Transverse colon (tissue), 4 donors: ENCODE measurements around the gene RPTN. TPM values are rescaled to one million over a fixed set of nuclear protein-coding genes. Genes with fewer than 3 reads are reported as not detected.
"Not testable (repeated sequence)": the region's sequence is repeated elsewhere in the genome, so short reads cannot be mapped to it uniquely, and the experiment has no call there.

Experiments used
- DNase-seq: peaks from one replicate; pipeline ENCODE4 v3.0.0-alpha.2; 2019
- H3K27ac ChIP-seq, 4 donors: fragments of 200-600 bp; sonication (generic); 2 replicates each; pipeline ENCODE4 v1.5.1; 2016 to 2018; ENCODE audit warnings: inconsistent platforms in 4 of 4
- H3K27me3 ChIP-seq: fragments of 200-600 bp; sonication (generic); 2 replicates; pipeline ENCODE4 v1.5.1; 2017; ENCODE audit warnings: inconsistent platforms
- H3K36me3 ChIP-seq, 4 donors: fragments of 200-600 bp; sonication (generic); 2 replicates each; pipeline ENCODE4 v1.5.1; 2017 to 2019; ENCODE audit warnings: inconsistent platforms in 4 of 4
- H3K4me1 ChIP-seq, 4 donors: fragments of 200-600 bp; sonication (generic); 2 replicates each; pipeline ENCODE4 v1.5.1; 2017 to 2020; ENCODE audit warnings: inconsistent platforms in 4 of 4
- H3K4me3 ChIP-seq, 4 donors: fragments of 200-600 bp; sonication (generic); 1 replicate in 1 of 4; 2 replicates in 3 of 4; pipeline versions ENCODE4 v1.5.1 to v1.6.1; 2017 to 2019; ENCODE audit warnings: inconsistent platforms in 4 of 4
- H3K9me3 ChIP-seq, 2 donors: fragments of 200-600 bp; sonication (generic); 2 replicates each; pipeline ENCODE4 v1.5.1; 2017 to 2019; ENCODE audit warnings: inconsistent platforms in 2 of 2
- EP300 ChIP-seq: sonication (generic); formaldehyde crosslinking; IDR thresholded peaks from one replicate; pipeline ENCODE4 v1.6.1; 2017; ENCODE audit warnings: antibody characterized with exemption, low read depth
- POLR2A ChIP-seq: fragments of 450-650 bp; IDR thresholded peaks from one replicate; pipeline ENCODE4 v1.6.1; 2016; ENCODE audit warnings: antibody characterized with exemption, mild to moderate bottlenecking, moderate library complexity
- POLR2AphosphoS5 ChIP-seq, 3 donors: sonication (generic); formaldehyde crosslinking; IDR thresholded peaks; one replicate each; pipeline ENCODE4 v1.6.1; 2016; ENCODE audit warnings: antibody characterized with exemption in 3 of 3
- WGBS, 2 donors: methylation state at CpG; one replicate each; pipeline ENCODE4 v1.1.5; 2018; ENCODE audit warnings: low coverage in 1 of 2; 5-methylcytosine and 5-hydroxymethylcytosine counted together
- in situ Hi-C, 4 donors: fragments of 200-750 bp; cut with MboI; loops; one replicate each; pipeline versions ENCODE4 v1.15.0 to v1.15.1; 2017; ENCODE audit warnings: low sequenced_read_pairs in 3 of 4, low pct_ligation_motif_present in 1 of 4, low pct_unique_long_range_greater_than_20kb in 1 of 4
- intact Hi-C: fragments of 100-400 bp; cut with DNase I; formaldehyde crosslinking; loops from one replicate; pipeline ENCODE4 v1.15.1; 2023; ENCODE audit warnings: low total_unique reads
- total RNA-seq, 4 donors: library from RNA; depleted of rRNA; stranded (reverse); fragments of >200 nt; gene quantifications; one replicate each; pipeline ENCODE4 v1.1.0, GENCODE V29; 2016
- TF ChIP-seq, protein P1 (sequence below), 5 experiments: fragments of 200-600 bp in 3 of 5; fragments of 450-650 bp in 2 of 5; sonication (generic) in 3 of 5; IDR thresholded peaks; 1 replicate in 2 of 5; 2 replicates in 3 of 5; pipeline ENCODE4 v1.5.1; 2016 to 2017; ENCODE audit warnings: antibody characterized with exemption in 5 of 5, inconsistent platforms in 3 of 5, mild to moderate bottlenecking in 2 of 5, moderate library complexity in 1 of 5

RPTN gene
- total RNA-seq, 4 donors from 2014 or later, result not detected

- WGBS, 2 donors, result 75 to 82% methylated on average over 1 of the region's 1 CpG
- Histone ChIP-seq H3K27me3 (no peaks in the 10 kb centered on the region), H3K27ac (no peak overlapping the region), H3K36me3 (no peaks in the 10 kb centered on the region), H3K9me3 (peaks cover 8 to 17% of the 10 kb centered on the region in 2 donors), H3K4me3 (no peak overlapping the region), H3K4me1 (no peaks in the 10 kb centered on the region)
- TF ChIP-seq EP300, result no peak
- no peak for TF ChIP-seq POLR2AphosphoS5 (IDR thresholded peaks at IDR 0.05)
- TF ChIP-seq POLR2A, result no peak
- TF ChIP-seq, protein P1, sequence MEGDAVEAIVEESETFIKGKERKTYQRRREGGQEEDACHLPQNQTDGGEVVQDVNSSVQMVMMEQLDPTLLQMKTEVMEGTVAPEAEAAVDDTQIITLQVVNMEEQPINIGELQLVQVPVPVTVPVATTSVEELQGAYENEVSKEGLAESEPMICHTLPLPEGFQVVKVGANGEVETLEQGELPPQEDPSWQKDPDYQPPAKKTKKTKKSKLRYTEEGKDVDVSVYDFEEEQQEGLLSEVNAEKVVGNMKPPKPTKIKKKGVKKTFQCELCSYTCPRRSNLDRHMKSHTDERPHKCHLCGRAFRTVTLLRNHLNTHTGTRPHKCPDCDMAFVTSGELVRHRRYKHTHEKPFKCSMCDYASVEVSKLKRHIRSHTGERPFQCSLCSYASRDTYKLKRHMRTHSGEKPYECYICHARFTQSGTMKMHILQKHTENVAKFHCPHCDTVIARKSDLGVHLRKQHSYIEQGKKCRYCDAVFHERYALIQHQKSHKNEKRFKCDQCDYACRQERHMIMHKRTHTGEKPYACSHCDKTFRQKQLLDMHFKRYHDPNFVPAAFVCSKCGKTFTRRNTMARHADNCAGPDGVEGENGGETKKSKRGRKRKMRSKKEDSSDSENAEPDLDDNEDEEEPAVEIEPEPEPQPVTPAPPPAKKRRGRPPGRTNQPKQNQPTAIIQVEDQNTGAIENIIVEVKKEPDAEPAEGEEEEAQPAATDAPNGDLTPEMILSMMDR (IDR thresholded peaks at IDR 0.05), result no peak
- intact Hi-C loops, result no loop called here
- no peak for DNase-seq
- in situ Hi-C loops, result no loop called here
These were observed 10.0 kb downstream of the RPTN start for GRCh38 chr1:152148981-152149380.

- intact Hi-C loops, result no loop called here
- in situ Hi-C loops, result no loop called here
- no peak for DNase-seq
- no peaks in the 10 kb centered on the region for H3K36me3 ChIP-seq
- 63 to 84% methylated on average over 2 to 3 of the region's 3 CpGs for WGBS, 2 donors
- TF ChIP-seq POLR2AphosphoS5 (IDR thresholded peaks at IDR 0.05) (no peak), EP300 (no peak), POLR2A (no peak)
- no peak overlapping the region for H3K4me3 ChIP-seq
- H3K9me3 ChIP-seq, result peaks cover 8 to 17% of the 10 kb centered on the region in 2 donors
- H3K27me3 ChIP-seq, result no peaks in the 10 kb centered on the region
- no peak overlapping the region for H3K27ac ChIP-seq
- no peaks in the 10 kb centered on the region for H3K4me1 ChIP-seq
These were observed 11.0 kb downstream of the RPTN start for GRCh38 chr1:152148051-152148450.

GRCh38 chr1:152145769-152146168, 13.3 kb downstream of the RPTN start:
- in situ Hi-C loops, result no loop called here
- Histone ChIP-seq H3K4me1 (no peaks in the 10 kb centered on the region), H3K36me3 (no peaks in the 10 kb centered on the region), H3K4me3 (no peak overlapping the region), H3K27me3 (peaks cover 3% of the 10 kb centered on the region), H3K27ac (no peak overlapping the region), H3K9me3 (peaks cover 8 to 17% of the 10 kb centered on the region in 2 donors)
- 68 to 80% methylated on average over 4 of the region's 4 CpGs for WGBS, 2 donors
- intact Hi-C loops, result no loop called here
- TF ChIP-seq, protein P1 (IDR thresholded peaks at IDR 0.05), result no peak
- no peak for TF ChIP-seq POLR2AphosphoS5 (IDR thresholded peaks at IDR 0.05)
- no peak for TF ChIP-seq EP300
- TF ChIP-seq POLR2A, result no peak
- no peak for DNase-seq

GRCh38 chr1:152144674-152145183, 14.3 kb downstream of the RPTN start:
- intact Hi-C loops, H3K36me3 ChIP-seq, H3K27ac ChIP-seq, H3K4me1 ChIP-seq, H3K4me3 ChIP-seq, in situ Hi-C loops, DNase-seq: not testable (repeated sequence)
- Histone ChIP-seq H3K27me3 (peaks cover 10% of the 10 kb centered on the region), H3K9me3 (peaks cover 8 to 17% of the 10 kb centered on the region in 2 donors)
- 90 to 100% methylated on average over 3 to 21 of the region's 25 CpGs for WGBS, 2 donors

DNA sequence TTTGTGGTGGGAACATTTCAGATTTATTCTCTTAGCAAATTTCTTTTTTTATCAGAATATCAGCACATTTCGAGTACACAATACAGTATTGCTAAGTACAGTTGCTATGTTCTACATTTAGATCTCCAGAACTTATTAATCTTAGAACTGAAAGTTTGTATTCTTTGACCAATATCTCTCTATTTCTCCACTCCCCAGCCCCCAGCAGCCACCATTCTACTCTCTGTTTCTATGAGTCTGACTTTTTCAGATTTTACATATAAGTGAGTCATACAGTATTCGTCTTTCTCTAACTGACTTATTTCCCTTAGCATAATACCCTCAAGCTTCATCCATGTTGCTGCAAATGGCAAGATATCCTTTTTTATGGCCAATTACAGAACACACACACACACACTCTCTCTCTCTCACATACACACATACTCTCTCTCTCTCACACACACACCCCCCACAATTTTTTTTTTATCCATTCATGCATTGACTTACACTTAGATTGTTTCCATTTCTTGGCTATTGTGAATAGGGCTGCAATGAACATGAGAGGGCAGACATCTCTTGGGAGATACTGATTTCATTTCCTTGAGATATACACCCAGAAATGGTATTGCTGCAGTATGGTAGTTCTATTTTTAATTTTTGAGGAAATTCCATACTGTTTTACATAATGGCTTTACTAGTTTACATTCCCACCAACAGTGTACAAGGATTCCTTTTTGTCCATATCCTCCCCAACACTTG, 15.7 kb downstream of the RPTN start:
- Histone ChIP-seq H3K4me1 (no peaks in the 10 kb centered on the region), H3K36me3 (no peaks in the 10 kb centered on the region), H3K27ac (no peak overlapping the region), H3K9me3 (peaks cover 6 to 9% of the 10 kb centered on the region in 2 donors), H3K4me3 (no peak overlapping the region), H3K27me3 (peaks cover 10% of the 10 kb centered on the region)
- DNase-seq, result no peak
- in situ Hi-C loops (no loop called here), intact Hi-C loops (loop anchor here (2.0 kb wide), 1 partner anchor 317 kb away; no protein-coding TSS in a partner anchor)
- no peak for TF ChIP-seq POLR2AphosphoS5 (IDR thresholded peaks at IDR 0.05)
- no peak for TF ChIP-seq POLR2A
- TF ChIP-seq, protein P1 (IDR thresholded peaks at IDR 0.05), result no peak
- no peak for TF ChIP-seq EP300
- WGBS, 2 donors, result 40 to 49% methylated on average over 2 of the region's 2 CpGs
